ENCODE data around the gene NHS.

Gene NHS

DNA sequence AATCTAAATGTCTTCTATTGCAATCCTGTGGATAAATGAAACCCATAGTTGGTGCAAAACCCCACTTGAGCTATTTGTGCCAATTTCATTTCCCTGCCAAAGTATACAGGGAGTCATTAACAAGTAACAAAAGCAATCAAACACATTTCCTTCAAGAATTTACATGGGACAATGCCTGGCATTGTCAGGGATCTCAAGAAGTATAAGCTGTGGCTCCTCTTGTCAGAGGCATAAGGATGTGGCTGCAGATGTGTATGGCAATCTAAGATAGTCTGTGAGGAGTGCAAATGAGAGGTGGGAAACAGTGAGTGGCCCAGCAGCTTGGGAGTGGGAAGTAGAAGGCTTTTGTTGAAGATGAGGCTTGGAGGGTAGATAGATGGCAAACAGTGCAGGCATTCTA lies 304.3 kb downstream of the NHS start:
- no peak for DNase-seq (ENCODE audit: low read depth)

DNA sequence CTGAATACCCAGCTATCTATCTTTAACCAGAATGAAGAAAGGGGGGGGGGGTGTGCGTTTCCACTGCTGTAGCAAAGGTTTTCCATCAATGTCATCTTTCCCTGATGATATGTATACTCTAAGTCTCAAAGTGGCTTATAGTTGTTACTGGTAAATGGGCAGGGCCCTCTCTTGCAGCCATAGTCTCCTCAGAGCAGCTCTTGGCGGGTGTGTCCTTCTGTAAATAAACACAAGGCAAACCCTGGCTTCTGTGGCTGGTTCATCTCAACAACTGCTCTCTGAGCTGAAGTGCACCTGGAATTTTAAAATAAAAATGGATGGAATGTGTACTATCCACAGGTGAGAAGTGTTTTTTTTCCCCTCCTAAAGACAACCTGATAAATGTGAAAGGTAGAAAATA lies 304.8 kb downstream of the NHS start:
- no peak for DNase-seq (ENCODE audit: low read depth)

DNA sequence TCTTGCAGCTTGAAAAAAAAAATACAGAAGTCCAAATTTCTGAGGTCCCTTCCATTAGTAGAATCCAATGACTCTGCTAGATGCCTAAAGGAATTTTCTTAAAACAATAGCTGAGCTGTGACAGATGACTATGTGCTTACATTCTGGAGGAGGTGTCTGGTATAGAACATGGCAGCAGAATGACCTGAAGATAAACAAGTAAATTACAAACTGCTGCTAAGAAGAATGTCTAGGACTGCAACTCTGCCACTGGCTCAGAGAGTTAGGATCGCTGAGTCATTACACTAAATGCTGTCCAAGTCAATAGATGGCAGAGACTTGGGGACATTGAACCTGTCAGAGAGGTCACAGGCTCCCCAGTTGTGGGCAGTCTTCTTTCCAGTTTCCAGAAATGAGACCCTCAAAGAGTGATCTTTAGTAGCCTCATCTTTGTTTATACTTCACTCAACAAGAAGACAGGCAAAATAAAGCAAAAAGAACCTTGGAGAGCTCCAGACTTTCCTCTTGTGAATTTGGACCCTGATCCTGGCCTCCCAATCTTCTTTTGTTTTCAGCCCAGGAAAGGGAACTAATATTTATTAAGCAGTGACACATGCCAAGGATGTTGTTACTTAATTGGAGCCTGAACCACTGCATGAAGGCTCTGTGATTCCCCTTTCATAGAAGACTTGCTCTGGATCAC lies 305.9 kb downstream of the NHS start:
- DNase-seq (ENCODE audit: low read depth): no peak

DNA sequence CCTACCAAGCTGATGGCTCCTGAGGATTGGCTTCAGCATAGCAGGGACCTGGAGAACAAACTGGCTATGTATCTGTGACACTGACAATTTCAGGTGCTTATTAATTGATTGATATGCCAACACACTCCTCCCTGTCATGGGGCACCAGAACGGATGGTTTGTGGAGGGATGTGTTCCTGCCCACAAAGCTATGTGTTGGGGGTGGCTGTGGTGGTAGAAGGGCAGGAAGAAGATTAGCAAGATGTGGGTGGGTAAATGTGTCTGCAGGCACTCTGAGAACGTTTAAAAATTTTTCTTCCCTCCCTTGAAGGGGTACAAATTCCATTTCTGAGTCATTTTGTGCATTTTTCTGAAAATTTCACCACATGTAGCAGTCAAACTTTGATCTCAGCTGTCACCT lies 307.3 kb downstream of the NHS start:
- DNase-seq (ENCODE audit: low read depth): no peak

DNA sequence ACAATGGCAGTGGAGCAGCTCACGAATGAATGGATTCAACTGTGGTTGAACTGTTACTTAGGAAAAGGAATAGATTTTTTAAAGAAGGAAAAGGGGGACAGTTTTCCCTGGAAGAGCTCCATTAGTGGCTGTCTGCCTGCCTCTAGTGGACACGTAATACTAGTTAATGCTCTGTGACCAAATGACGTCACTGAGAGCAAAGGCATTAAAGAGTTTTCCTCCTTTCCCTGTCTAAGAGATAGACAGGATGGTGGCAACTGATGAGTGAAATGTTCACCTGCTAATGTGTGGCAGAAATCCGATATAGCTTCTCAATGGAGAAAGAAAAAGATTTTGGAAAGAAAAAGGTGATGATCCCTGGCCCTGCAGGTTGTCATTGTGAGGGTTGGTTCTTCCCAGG lies 310.0 kb downstream of the NHS start:
- DNase-seq (ENCODE audit: low read depth): no peak

DNA sequence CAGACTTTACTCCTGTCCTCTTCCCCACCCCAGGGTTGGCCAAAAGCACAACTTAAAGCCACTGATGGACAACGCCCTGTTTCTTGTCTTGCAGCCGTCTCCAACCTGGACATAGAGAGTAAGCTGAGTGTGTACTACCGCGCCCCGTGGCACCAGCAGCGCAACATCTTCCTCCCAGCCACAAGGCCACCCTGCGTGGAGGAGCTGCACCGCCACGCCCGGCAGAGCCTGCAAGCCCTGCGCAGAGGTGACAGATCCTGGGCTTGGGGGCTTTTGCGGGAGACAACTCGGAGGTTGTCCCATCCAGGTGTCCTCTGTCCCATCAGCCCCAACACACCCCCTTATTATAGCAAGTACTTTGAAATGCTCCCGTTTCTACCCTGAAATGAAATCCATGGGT lies 312.6 kb downstream of the NHS start:
- DNase-seq (ENCODE audit: low read depth): no peak

DNA sequence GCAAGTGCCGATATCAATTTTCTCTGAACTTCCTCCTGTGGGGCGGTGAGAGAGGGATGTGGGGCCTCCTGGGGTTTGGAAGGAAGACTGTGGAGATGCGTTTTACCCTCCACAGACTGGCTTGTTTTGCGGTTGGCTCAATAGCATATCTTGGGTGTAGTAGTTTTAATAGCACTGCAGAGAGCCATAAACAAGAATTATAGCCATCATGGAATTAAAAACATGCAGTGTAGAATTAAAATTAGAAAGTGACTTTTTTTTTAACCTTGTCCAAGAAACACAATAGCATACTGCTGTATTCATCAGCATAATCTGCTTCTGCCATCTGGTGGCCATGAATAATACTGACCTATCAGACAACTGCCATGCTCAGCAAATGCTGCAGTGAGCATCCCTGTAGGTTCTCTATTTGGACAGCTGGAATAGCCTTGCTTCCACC lies 315.0 kb downstream of the NHS start:
- no peak for DNase-seq (ENCODE audit: low read depth)

DNA sequence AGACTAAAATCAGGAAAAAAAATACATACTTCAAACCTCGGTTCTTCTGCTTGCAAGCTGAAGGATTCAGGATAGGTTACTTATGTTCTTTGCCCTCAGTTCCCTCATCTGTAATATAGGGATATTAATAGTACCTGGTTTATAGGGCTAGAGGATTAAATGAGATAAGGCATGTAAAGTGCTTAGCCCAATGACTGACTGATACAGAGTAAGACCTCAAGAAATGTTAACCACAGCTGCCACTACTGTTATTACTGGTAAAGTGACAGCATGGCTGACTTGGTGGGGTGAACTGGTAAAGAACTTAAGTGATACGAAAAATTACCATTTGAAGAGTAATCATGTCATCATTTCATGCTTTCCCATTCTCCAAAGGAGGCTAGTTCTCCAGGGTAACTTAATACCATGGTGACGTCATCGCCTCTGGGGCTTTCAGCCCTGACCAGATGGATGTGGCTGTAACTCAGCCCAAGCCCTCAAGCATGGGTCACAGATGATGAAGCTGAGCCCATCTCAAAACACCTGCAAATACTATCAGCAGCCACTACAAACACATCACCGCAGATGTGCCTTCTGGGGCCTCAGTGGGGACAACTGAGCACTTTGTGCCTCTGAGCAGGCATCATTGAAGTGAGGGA lies 317.8 kb downstream of the NHS start:
- DNase-seq (ENCODE audit: low read depth): no peak

DNA sequence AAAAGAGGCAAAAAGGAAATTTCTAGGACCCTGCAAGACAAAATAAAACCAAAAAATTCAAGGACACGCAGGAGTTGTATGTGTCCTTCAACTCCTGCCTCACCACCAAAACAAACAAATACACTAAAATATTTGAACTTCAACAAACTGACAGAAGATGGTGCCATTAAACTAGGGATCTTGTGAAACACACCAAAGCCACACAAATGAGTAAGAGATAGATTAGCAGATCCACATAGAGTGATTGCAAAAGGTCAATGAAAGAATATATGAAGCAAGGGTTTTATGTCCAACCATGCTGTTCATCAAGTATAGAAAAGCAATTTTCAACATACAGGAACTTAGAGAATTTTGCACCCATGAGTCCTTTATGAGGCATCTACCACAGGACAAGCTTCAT lies 322.2 kb downstream of the NHS start:
- no peak for DNase-seq (ENCODE audit: low read depth)

DNA sequence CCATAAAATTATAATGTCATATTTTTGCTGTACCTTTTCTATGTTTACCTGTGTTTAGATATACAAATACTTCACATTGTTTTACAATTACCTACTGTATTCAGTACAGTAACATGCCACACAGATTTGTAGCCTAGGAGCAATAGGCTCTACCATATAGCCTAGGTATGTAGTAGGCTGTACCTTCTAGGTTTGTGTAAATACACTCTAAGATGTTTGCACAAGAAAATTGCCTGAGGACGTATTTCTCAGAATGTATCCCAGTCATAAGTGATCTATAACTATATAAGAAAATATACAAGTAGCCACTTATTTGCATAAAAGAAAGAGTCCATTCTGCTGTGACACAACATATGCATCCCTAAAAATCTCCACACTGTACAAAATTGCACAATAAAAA lies 326.0 kb downstream of the NHS start:
- no peak for DNase-seq (ENCODE audit: low read depth)

DNA sequence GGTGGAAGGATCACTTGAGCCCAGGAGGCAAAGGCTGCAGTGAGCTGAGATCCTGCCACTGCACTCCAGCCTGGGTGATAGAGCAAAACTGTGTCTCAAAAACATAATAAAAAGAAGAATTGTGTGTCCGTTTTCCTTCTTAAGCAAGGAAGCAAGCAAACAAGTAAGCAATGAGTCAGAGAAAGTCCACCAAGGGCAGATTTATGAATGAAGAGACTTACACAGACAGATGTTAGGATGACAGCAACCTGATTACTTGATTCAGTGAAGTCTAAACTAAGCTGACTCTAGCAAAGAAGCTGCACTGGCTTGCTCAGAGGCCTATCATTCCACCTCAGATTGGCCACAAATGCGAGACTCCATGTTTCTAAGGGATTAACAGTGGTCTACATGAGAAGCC lies 328.2 kb downstream of the NHS start:
- no peak for DNase-seq (ENCODE audit: low read depth)

DNA sequence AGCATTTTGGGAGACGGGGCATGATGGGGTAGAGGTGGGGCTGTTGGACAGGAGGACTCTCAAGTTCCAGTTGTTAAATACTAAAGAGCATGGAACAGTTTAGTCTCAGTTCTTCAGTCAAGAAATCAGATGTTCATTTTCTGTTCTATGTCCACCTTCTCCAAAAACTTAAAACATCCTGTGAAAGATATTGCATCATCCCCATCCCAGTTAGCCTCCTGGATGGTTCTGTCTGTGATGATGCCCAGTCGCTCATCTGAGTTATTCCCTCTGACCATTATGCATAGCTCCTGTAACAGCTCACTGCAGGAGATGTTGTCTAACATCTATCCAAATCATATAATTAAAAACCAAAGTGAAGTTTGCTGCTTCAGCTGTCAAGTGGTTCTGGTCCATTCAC lies 330.2 kb downstream of the NHS start:
- no peak for DNase-seq (ENCODE audit: low read depth)

DNA sequence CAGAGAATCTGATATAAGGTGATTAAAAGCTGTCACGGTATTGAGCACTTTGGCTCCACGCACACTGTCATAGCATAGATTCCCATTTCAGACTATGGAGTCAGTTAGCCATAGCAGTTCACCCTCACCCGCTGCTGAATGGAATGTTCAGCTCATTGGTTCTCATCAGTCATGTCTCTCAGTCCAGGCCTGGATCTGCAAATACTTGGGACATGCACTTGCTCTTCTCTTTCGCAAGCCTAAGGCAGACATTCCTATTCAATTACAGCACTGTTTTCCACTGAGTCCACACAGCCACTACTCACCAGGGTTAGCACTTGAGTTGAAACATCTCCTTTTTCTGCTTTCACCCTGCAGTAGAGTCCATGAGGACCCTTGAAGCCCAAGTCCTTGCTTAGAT lies 331.7 kb downstream of the NHS start:
- DNase-seq (ENCODE audit: low read depth): no peak

DNA sequence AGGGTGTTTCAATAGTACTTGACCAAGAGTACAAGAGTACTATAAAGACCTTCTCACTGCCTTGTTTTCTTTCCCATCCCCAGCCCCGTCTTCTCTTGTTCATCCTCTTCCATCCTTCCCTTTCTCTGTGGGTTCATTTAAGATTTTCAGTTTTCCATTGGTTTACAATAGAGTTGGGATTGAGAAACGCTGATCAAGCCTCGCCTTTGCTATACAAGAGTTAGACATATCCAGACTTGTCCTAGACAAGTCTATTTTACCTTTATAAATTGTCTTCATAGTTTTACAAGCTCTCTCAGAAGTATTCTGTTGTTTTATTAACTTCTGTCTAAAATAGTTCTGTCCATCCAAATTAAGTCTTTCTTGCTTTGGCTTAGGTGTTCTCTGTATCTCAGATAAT lies 332.7 kb downstream of the NHS start:
- DNase-seq (ENCODE audit: low read depth): no peak

DNA sequence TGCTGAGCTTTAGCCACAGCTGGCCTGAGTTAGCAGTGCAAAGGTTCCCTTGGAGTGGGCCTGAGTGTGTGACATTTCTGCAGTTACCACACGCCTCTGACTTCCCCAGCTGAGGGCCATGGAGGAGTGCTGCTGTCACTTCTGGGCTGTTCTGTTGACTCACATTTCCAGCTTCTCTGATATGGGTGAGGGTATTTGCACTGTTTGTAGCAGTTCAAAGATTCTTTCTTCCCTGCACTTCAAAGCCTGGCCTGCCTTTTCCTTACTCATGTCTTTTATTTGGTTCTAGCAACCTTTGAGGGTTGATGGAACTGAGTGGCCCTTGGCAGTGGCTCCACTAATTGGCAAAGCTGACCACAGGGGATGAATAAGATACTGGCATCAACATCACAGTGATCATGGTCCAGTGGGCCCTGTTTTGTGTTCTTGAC lies 335.9 kb downstream of the NHS start:
- DNase-seq (ENCODE audit: low read depth): no peak

DNA sequence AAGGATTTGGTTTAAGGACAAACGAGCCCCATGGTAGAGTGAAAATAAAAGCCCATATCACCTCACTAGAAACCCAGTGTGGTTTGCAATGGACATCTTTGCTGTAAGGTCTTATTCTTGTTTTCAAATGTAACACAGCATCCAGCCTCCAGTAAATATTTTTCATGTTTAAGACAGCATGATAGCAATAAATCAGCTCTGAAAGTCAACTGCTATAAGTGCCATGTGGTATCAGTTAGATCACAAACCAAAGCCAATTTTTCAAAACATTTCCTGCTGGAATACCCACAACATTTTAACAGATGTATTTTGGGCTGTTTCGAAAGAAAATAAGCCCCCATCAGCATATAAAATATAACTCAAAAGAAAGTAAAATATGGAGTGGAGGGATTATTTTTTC lies 338.3 kb downstream of the NHS start:
- no peak for DNase-seq (ENCODE audit: low read depth)

DNA sequence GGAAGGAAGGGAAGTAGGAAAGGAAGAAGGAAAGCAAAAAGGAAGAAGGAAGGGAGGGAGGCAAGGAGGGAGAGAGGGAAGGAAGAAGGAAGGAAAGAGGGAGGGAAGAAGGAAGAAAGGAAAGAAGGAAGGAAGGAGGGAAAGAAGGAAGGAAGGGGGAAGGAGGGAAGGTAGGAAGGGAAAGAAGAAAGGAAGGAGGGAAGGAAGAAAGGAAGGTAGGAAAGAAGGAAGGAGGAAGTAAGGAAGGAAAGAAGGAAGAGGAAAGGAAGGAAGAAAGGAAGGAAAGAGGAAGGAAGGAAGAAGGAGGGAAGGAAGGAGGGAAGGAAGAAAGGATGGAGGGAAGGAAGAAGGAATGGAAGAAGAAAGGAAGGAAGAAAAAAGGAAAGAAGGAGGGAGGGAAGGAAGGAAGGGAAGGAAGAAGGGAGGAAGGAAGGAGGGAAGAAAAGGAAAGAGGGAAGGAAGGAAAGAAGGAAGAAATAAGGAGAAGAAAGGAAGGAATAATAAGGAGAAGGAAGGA lies 343.7 kb downstream of the NHS start:
- no peak for DNase-seq (ENCODE audit: low read depth)

DNA sequence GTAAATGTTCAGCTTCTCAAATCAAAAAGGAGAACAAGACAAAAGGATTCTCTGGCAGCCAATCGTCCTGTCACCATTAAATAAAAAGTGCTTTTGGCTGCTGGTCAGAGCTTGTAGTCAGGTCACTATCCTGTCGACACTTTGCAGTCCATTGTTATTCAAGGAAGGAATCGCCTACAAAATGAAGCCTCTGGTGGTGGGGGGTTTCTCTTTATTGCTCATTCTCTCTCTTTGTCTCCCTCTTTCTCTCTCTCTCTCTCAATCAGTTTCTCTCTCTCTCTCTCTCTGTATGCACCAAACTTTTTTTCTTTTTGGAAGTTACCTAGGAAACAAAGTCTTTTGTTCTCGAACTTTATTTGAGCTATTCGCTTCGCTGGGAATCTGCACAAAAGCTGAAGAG lies 344.7 kb downstream of the NHS start:
- DNase-seq (ENCODE audit: low read depth): no peak

DNA sequence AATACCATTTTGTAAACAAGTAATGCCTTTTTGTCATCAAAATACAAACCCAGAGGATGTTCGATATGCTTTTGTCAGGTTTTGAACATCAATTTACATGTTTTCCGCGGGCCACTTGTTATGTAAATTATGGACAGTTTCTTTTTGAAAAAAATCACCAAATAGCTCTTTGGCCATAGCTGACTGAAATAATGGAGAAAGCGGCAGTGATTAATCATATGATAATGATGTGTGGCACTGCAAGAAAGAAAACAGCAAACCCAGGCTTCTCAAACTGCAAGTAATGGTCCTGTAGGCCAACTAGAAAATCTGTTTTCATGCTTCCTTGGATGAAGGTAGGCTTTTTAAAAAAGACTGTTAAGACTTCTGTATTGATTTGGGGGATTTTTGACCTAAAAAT lies 346.7 kb downstream of the NHS start:
- no peak for DNase-seq (ENCODE audit: low read depth)

DNA sequence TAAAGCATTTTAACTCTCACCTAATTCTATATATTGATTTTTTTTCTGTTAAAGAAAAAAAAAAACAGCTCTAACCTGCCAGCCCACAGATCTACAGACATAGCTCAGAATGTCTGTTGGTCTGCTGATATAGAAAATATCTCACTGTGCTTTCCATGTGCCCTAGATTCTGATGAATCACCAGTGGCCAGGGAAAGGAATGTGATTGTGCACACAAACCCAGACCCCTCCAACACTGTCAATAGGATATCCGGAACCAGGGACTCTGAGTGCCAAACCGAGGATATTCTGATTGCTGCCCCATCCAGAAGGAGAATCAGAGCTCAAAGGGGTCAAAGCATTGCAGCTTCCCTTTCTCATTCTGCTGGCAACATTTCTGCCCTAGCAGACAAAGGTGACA lies 350.2 kb downstream of the NHS start:
- no peak for DNase-seq (ENCODE audit: low read depth)

DNA sequence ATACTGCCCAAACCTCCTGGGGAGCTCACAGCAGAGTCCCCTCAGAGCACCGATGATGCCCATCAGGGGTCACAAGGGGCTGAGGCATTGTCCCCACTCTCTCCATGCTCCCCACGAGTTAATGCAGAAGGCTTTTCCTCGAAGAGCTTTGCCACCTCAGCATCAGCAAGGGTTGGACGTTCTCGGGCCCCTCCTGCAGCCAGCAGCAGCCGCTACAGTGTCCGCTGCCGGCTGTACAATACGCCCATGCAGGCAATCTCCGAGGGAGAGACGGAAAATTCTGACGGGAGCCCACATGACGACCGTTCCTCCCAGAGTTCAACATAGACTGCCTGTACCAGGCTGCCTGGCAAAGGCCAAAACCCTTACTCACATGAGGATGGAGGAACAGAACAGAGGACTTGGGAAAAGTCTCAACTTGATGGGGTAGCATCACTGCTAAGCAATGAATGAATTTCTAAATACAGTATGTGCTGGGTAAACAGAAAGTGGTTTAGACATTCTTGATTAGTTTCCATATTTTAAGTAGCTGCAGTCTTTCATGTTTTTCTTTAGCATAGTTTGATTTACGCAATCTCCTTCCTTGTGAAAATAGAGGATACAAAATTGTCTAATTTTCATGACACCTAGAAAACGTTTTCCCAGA lies 357.3 kb downstream of the NHS start:
- DNase-seq (ENCODE audit: low read depth): no peak

DNA sequence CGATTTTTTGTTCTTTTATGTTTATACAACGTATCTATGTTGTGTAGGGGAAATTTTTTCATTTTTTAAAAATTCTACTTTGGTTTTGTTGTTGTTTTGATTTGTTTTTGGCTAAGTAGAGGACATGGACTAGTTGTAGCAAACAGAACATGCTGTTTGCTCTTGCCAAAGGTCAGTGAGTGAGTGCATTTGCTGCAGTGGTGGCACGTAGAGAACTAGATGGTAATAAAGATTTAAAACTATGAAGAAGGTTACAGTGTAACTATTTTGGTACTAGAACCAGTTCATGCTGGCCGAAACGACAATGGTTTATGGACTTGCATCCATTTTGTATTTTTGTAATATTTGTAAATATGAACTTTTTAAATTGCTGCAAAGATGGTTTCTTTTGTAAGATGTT lies 360.4 kb downstream of the NHS start:
- no peak for DNase-seq (ENCODE audit: low read depth)

DNA sequence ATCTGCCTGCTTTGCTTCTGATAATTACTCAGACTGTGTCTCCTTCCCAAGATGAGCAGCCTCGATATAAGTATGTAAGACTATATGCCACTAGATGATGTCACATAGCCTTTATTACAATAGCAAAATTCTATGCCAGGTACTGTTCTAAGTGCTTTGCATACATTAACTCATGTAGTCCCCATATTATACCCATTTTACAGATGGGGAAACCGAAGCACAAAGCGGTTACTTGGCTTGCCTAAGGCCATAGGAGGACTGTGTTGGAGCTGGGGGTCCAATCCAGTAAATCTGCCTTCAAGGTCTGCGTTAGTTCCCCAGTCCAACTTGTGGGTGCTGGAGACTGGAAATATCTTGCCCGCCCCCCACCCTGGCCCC lies 361.5 kb downstream of the NHS start:
- DNase-seq (ENCODE audit: low read depth): no peak

Data from stimulated activated CD8-positive, alpha-beta memory T cell treated with anti-CD3 and anti-CD28 coated beads, Interleukin-15, amount 100 ng/mL, for 24 hours (primary cell).